GM19239 (cell line): ENCODE measurements around the gene TMEM158.

Experiments used
- DNase-seq: peaks from one replicate; pipeline ENCODE4 v3.0.0; 2011; ENCODE audit warnings: low spot score; ENCODE audit not compliant: insufficient read length
- FAIRE-seq: peaks from 2 replicates; lab custom pipeline; 2011; peaks lifted over from hg19 to GRCh38; lab: Jason Lieb, UNC

Gene TMEM158

DNA sequence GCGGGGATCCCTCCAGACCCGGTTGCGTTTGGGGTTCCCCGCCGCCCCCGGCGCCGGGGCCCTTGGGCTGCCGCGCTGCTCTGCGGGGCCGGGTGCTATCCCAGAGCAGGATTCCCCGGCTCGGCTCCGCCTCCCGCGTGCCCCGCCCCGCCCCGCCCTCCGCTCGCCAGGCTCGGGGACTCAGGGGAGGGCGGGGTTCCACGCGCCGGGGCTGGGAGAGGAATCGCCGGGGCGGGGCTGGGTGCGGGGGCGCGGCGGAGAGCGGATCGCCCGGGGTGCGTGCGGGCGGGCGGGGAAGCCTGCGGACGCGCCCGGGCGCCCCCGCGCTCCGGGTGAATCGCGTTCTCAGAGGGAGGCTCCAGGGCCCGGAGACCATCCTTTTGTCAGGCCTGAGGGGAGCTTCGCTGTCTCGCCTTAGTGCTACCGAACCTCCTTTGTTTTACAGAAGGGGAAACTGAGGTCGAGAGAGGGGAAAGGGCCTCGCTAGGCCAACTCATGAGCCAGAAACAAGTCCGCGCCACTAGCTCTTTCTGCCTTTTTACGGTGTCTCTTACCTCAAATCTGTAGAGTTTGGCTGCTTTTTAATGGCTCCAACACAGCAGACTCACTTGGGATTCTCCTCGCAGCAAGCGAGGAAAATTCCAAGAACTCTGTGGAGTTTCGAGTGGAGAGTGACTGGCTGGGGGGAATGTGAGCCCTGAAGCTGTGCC, at the start of gene TMEM158:
TSS of gene TMEM158 (minus strand) at position 82 of the 710 bp plus-strand sequence. CDS start 260 bp downstream, outside the sequence.
- FAIRE-seq: peak; percentile 23
- peak; percentile 95 for DNase-seq

GRCh38 chr3:45275006-45275704, 49.1 kb upstream of the TMEM158 start:
- DNase-seq (no peak), FAIRE-seq (no peak)

GRCh38 chr3:45273681-45274515, 47.8 kb upstream of the TMEM158 start:
- FAIRE-seq (no peak), DNase-seq (no peak)

DNA sequence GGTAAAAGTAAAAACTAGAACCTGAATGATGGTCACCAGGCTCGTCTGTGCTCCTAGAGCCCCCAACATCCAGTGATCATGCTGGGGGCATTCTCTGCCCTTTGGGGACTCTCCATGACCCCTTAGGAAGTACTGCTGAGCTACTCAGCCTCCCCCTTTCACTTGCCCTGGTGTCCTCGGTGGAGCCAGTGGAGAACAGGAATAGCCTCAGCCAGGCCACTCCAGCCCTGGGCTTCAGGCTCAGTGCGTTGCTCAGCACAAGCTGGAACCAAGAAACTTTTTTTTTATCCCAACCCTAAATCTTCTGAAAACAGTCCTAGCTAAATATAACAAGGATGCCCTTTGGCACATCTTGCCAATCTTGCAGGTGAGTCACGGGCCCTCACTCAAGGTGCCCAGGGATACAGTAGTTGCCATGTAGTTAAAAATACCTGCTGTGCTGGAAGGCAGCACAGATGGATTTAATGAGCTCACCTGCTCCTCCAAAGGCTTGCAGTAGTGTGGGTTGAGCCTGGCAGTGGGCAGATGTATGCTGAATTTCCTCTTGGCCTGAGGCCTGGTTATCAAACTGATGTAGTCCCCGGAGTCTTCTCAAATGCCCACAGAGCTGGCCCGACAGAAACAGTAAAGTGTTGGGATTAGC, 46.9 kb upstream of the TMEM158 start:
- FAIRE-seq (no peak), DNase-seq (no peak)

DNA sequence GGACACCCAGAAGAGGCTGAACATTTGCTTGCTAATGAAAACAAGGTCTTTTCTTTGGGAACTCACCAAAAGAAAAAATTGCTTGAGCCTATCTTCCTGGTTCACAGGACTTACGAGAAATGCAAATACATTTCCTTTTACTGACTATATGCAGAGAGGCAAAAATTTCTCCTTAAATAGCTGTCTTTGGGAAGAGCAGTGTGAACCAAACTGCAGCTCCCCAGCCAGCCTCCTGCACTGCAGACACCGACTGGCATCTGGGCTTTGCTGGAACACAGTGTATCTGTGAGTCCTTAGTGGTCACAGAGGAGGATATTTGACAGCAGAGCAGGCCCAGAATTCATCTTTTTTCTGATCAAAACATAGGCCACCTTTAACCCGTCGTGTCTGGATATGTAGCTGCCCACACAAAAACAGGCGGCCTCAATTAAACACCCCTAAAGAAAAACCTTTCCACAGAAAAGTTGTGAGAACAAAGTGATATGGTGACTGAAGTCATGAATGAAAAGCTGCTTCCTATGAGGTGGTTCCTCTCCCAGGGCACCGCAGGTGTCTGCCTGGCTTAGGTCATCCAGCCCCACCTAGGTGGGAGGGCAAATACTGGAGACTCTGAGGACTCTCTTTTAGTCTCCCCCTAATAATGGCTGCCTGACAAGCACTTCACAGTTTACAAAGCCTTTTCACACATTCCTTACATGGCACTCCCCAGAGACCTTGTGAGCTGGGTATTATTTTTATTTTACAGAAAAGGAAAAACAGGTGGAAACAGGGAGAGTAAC, 46.1 kb upstream of the TMEM158 start:
- FAIRE-seq (no peak), DNase-seq (no peak)

GRCh38 chr3:45269952-45270351, 43.9 kb upstream of the TMEM158 start:
- no peak for DNase-seq
- no peak for FAIRE-seq

DNA sequence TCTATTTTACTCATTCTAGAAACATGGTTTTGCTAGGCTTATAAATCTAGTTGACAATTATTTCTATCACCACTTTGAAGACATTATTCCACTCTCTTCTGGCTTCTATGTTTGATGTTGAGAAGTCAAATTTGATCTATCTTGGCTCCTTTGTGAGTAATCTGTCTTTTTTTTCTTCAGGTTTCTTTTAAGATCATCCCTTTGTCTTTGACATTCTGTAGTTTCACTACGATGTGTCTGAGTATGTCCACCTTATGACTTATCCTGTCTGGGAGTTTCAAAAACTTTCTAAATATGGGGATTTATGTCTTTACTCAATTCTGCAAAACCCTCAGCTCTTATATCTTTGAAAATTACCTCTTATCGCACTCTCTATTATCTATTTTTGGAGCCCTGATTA, 41.0 kb upstream of the TMEM158 start:
- no peak for DNase-seq
- no peak for FAIRE-seq

- FAIRE-seq: no peak
- no peak for DNase-seq
These were observed 35.4 kb upstream of the TMEM158 start for GRCh38 chr3:45261333-45262110.

GRCh38 chr3:45259133-45259532, 33.0 kb upstream of the TMEM158 start:
- FAIRE-seq: no peak
- no peak for DNase-seq

GRCh38 chr3:45258317-45258716, 32.2 kb upstream of the TMEM158 start:
- no peak for DNase-seq
- FAIRE-seq: no peak

GRCh38 chr3:45253316-45253715, 27.2 kb upstream of the TMEM158 start:
- DNase-seq (no peak), FAIRE-seq (no peak)

- DNase-seq (no peak), FAIRE-seq (peak; percentile 75)
These were observed 26.7 kb upstream of the TMEM158 start for GRCh38 chr3:45252826-45253225.

DNA sequence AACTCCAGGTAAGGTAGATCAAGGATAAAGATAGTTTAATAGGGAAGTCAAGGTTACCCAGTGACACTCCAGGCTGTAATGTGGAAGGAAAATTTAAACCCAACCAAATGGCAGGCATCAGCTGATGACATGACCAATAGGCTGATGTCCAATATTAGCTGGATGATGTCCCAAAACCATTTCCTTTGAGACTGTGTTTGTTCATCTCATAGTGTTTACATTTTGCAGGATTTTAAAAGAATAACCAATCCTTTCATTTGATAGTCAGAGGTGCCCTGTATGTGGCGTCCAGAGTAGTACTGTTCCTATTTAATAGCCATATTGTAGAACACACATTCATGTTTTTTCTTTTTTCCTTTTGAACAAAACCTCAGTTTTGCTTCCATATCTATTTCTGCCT, 23.3 kb upstream of the TMEM158 start:
- FAIRE-seq (no peak), DNase-seq (no peak)

GRCh38 chr3:45246241-45246640, 20.2 kb upstream of the TMEM158 start:
- DNase-seq (no peak), FAIRE-seq (no peak)

DNA sequence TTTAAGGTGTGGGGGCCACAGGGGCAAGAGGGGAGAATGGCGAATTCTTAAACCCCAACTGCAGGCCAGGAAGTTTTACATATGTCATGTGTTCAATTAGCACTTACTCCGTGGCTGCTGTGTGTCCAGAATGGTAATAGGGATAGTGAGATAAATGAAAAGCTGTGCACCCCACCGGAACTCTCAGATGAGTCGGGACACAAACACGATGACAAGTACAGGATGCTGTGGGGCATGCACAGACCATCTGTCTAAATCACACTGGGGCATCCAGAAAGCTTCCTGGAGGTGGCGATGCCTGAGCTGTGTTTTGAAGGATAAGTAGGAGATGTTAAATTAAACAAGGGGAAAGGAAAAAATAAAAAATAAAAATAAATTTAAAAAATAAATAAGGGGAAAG, 18.3 kb upstream of the TMEM158 start:
- FAIRE-seq (no peak), DNase-seq (no peak)

- FAIRE-seq (no peak), DNase-seq (no peak)
These were observed 15.1 kb upstream of the TMEM158 start for GRCh38 chr3:45241206-45241605.

GRCh38 chr3:45240292-45240691, 14.2 kb upstream of the TMEM158 start:
- DNase-seq: no peak
- no peak for FAIRE-seq

DNA sequence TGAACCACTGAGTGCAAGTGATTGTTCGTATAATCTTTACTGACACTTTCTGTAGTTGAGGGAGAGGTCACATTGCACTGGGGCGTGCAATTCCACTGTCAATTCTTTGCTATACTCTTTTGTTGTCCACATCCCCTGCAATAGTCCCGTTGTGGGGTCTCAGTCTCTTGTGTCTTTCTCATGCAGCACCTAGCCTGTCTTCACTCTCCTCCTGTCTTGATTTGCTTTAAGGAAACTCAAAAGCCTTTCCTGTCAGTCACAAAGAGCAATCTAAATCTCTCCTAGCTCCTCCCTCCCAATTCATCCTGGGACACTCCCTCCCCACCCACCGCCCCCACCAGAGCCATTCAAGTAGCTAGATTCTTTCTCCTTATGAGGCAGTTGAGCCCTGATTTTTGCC, 13.2 kb upstream of the TMEM158 start:
- DNase-seq: no peak
- no peak for FAIRE-seq

DNA sequence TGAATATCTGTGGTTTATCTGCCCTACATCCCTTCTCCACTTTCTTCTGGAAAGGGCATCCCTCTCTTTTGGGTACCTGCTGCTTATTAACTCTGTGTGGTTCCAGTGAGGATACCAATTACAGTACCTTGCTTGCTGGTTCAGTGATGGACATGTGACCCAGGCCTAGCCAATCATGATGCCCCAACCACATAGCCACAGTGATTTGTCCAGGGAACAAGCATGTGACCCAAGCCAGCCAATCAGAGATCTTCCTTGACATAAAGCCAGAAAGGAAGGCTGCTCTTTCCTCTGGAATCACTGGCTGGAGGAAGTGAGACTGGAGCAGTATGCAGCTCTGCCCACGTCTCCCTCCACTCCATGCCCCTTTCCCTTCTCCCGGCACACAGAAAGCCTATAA, 10.9 kb upstream of the TMEM158 start:
- no peak for FAIRE-seq
- no peak for DNase-seq
